Activated T-helper 1 cell treated with Interleukin-2 at 50 U/mL for 16 hours (primary cell): ENCODE data around the gene APELA.
"Not testable (repeated sequence)": the region's sequence is repeated elsewhere in the genome, so short reads cannot be mapped to it uniquely, and the experiment has no call there.

Experiments
- DNase-seq: peaks from one replicate; pipeline ENCODE4 v3.0.0-alpha.2; 2020; ENCODE audit warnings: low read depth

The APELA gene, protein sequence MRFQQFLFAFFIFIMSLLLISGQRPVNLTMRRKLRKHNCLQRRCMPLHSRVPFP

DNA sequence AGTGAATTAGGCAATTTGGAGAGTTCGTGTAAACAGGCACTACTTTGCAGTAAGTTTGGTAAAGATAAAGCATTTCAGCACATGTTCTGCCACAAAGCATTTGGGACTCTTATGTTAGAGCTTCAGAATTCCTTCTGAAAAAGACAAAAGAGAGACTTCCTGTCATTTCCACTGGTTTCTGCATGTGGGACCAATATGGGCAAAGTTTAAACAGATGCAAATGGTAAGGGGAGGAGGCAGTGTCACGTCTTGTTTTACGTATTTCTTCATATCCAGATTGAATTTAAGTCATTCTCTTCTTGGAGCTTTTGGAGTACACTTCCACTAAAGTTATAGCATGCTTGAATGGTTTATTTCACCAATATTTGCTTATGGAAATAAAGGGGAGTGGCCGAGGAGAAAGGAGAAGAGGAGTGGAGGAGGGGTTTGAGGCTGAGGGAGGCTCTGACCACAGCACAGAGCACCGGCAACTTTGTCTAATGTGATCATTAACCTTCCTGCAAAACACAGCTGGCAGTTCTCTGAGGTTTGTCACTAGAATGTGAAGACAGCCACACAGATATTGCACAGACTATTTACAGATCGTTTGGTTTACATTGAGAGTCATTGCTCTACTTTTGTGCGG, at the start of gene APELA:
Gene APELA (plus strand): TSS at position 479 of the 625 bp plus-strand sequence. CDS start 154 bp downstream, outside the sequence.
- DNase-seq: no peak

DNA sequence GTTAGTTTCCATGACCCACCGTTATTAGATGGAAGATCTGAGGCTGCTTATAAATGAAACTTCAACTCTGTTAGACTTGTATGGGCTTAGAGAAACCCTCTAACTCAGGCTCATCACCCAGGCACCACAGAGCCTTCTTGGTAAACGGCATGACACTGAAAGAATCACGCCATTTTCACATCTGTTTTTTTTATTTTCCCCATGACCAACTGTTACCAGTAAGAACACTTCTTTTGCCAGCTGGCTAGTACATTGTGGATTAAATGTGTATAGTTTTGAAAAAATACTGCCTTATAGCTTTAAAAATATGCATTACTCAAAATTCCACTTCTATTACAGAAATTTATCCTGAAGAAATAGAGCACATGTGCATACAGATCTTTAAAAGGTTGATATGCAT, 48.0 kb upstream of the APELA start:
- DNase-seq: no peak

DNA sequence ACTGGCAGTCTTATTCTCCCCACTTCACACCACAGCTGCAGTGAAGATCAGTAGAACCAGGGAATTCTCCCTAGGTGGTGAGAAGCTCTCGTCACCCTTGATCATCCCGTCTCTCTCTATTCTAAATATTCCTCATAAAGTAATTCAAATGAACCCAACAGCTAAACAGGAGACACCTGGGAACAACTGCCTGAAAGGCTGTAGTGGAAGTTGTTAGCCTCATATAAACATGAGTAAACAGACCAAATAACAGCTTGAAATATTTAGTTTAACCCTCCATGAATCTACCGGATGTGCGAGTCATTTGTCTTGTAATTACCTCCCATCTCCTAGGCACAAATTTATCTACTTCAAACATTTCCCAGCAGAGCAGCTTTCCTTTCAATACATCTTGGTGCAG, 30.4 kb upstream of the APELA start:
- DNase-seq: no peak

- DNase-seq: no peak
Measured at GRCh38 chr4:164847016-164847415, 30.0 kb upstream of the APELA start.

DNA sequence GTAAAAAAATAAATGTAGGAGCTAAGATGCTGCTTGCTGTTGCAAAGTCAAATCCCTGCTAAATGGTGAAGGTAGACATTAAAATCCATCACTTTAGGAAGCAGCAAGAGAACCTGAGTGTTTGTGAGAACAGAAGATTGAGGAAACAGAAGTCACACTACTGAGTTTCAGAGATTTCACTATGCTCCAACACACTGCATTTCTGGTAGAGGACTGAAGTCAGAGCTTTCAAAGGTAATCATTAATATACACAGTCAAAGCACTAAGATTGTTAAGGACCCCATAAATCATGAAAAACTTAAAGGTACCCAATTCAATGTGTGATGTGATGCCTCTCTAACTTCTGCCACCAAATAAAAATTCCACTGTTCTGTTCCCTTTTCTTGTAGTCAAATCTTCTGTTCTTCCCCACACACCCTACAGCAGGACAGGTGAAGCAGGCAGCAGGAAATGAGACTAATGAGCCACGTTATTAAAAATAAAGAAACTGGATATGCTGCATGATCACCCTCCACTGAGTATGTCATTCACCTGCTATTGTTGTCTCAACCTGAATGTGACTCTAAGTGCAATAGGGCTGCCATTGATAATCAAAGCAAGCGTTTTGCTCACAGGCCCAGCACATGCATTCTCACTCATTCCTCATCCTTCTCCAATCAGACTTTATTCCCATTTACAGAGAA, 28.9 kb upstream of the APELA start:
- no peak for DNase-seq

GRCh38 chr4:164856396-164856795, 20.6 kb upstream of the APELA start:
- no peak for DNase-seq

GRCh38 chr4:164866817-164867490, 10.0 kb upstream of the APELA start:
- DNase-seq: no peak

DNA sequence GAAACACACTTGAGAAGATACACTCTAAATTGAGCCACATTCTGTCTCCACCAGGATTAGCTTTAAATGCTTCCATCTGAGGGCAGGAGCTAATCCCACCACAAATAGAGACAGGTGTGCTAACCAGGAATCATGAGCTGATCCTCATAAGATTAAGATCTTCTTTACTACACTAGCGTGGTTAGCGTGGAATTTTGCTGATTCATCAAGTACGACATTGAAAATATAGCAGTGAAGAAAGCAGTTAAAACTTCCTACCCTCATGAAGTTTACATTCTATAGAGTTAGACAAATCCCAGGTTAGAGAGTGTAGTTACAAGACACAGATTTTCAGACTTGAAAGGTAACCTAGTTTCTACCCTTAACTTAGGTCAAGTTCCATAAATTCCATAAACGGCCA, 5.3 kb upstream of the APELA start:
- DNase-seq: no peak

DNA sequence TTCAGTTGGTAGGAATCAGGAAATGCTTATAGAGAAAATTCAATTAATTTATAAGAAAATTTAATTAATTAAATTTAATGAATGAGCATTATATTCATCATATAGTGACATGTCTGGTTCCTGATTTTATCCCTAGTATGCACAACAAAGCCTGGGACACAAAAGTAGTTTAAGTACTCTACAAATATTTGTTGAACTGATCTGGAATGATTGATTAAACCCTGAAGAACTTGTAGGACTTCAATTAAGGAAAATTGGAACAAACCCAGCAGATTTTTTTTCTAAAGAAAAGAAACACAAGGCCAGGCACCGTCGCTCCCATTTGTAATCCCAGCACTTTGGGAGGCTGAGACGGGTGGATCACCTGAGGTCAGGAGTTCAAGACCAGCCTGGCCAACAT, 4.5 kb upstream of the APELA start:
- no peak for DNase-seq

DNA sequence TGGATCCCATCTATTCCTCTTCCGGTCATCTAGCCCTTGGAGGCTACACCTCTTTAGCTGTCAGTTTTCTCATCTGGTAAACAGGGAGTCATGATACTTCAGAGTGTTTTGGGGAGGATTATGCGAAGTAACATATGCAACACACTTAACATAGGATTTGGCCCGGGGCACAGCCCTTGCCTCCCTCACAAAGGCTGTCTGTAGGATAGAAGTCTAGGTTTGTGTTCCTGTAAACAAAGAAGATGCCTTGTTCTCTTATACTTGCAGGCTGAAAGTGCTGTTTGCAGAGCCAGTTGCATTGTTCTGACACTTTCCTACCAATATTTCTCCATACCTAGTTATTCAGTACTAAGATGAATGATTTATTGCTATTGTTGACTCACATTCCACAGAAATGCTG, 2.2 kb upstream of the APELA start:
- no peak for DNase-seq

DNA sequence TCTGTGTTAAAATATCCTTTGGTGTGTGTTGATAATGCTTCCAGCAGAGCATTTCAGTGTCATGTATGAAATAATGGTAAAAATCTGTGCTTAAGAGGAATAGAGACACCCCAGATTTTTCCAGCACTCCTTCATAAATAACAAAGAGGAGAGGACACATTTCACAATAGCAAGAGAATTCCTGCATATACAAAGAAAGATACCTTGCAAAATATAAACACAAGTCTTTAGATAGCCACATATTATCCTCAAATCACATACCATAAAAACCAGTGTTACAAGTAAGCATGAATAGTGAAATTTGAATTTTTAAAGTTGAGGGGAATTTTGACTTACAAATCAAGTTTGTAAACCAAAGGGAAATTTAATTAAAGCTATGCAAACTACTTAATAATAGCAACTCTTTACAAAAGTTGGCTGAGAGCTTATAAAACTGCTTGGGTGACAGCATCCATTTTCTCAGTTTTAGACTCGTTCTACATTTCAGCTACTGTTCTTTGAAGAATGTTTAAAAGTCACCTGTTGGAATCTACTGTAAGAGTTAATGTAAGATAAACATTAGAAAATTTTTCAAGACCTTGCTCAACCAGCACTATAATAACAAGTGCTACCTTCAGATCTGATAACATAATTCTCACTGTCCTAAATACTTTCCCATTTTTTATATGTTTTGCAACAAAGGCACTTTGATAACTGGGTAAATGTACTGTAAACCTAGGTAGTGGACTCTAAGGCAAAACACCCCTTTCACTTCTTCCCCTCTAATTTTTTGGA, 3.7 kb downstream of the APELA start:
- DNase-seq: no peak

- no peak for DNase-seq
Measured at GRCh38 chr4:164888096-164888715, 11.2 kb downstream of the APELA start.

DNA sequence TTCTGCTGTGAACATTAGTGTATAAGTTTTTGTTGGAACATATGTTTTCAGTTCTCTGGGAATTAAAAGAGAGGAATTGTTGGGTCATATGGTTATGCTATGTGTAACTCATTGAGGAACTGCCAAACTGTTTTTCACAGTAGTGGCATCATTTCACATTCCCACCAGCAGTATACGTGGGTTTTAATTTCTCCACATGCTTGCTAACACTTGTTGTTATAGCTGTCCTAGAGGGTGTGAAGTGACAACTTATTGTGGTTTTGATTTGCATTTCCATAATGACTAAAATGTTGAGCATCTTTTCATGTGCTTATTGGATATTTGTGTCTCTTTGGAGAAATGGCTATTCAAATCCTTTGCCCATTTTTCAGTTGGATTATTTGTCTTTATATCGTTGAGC, 13.7 kb downstream of the APELA start:
- DNase-seq: no peak

- no peak for DNase-seq
Measured at GRCh38 chr4:164892018-164892417, 15.0 kb downstream of the APELA start.

DNA sequence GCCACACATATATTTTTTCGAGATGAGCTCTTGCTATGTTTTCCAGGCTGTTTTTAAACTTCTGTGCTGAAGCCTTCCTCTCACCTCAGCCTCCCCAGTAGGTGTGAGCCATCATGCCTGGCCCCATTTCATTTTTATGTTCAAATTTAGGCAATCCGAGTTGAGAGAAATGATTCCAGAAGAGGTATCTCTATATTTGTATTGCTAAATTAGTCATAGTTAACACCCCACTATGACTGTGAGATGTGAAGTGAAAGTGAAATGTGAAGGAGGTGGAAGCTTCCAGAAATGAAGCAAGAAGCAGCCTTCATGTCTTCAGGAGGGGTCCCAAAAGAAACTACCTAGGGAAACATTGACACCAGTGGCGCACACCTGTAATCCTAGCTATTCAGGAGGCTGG, 17.7 kb downstream of the APELA start:
- DNase-seq: no peak

- DNase-seq: no peak
Measured at GRCh38 chr4:164902608-164903007, 25.6 kb downstream of the APELA start.

DNA sequence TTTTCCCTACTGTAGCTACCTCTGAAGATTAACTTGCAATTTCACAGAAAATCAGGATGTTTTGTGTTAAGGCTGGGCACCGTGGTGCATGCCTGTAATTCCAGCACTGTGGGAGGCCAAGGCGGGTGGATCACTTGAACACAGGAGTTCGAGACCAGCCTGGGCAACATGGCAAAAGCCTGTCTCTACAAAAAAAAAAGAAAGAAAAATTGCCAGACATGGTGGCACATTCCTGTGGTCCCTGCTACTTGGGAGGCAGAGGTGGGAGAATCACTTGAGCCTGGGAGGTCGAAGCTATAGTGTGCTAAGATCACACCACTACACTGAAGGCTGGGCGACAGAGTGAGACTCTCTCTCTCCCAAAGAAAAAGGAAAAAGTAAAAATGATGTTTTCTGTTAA, 27.4 kb downstream of the APELA start:
- DNase-seq: no peak

- no peak for DNase-seq
Measured at GRCh38 chr4:164904941-164905340, 28.0 kb downstream of the APELA start.

DNA sequence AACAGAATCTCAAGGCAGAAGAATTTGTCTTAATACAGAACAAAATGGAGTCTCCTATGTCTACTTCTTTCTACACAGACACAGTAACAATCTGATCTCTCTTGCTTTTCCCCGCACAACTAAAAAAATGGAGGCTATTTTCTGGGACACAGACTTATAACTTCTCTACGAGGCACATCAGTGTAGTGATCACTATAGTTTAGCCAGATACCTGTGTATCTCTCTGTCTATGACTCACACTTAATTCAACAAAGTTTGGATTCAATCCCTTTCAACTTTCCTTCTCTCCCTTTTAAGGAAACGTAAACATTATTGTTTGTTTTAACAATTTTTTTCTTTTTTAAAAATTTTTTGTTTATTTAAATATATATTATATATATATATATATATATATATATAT, 29.4 kb downstream of the APELA start:
- no peak for DNase-seq

GRCh38 chr4:164913506-164913905, 36.5 kb downstream of the APELA start:
- not testable (repeated sequence) for DNase-seq

DNA sequence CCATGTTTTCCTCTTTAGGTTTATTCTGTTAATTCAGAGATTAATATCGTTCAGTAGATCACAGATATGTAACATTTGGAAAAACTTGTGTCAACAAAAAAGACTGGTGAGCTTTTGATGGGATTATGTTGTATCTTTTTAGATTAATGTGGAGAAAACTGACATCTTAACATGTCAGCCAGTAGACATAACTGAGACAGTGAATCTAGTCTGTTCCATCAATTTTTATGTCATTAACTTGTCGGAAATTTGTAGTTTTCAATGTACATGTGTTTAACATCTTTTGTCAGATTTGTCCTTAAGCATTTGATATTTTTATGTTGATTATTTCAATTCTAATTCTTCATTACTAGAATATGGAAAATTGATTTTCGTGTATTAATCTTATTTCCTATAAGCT, 42.0 kb downstream of the APELA start:
- DNase-seq: no peak

DNA sequence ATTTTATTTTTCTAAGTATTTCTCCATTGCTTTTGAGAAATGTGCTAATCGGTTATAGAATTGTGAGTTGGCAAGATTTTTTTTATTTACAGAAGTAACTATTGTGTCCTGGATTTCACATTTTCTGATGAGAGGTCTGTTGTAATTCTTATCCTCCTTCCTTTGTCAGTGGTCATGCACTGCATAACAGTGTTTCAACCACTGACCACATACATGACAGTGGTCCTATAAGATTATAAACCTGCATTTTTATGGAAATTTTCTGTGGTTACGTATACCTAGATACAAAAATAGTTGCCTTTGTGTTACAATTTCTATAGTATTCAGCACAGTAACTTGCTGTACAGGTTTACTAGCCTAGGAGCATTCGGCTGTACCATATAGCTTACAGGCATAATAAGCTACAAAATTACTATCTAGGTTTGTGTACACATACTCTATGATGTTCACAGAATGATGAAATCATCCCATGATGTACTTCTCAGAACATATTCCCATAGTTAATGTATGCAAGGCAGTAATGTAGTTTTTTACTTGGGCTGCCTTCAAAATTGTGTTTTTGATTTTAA, 47.8 kb downstream of the APELA start:
- DNase-seq: no peak
